OCI-LY3 (cell line): Measurements from ENCODE around the gene PLD3.

Experiments used
- H2AFZ ChIP-seq: fragments of 200-600, 300-600 bp; shearing (Covaris generic); 2 replicates; pipeline ENCODE4 v1.6.0; 2014; ENCODE audit warnings: antibody characterized with exemption, low read depth, low read length
- H3K27ac ChIP-seq: fragments of 200-600, 300-600 bp; sonication (generic); 2 replicates; pipeline ENCODE4 v1.5.1; 2014; ENCODE audit warnings: mild to moderate bottlenecking, low read length, moderate library complexity, mixed read lengths
- H3K27me3 ChIP-seq: fragments of 200-600, 300-600 bp; sonication (generic); 2 replicates; pipeline ENCODE4 v1.6.1; 2014; ENCODE audit warnings: low read depth, low read length, mixed read lengths
- H3K36me3 ChIP-seq: fragments of 200-600, 300-600 bp; sonication (generic); replicated peaks from 2 replicates; pipeline ENCODE3; 2014; ENCODE audit warnings: low read depth, low read length, mixed read lengths
- H3K4me1 ChIP-seq: fragments of 300-600, 200-600 bp; sonication (generic); 2 replicates; pipeline ENCODE4 v1.6.1; 2014; ENCODE audit warnings: low read length, mixed read lengths
- H3K4me2 ChIP-seq: fragments of 200-600, 300-600 bp; sonication (generic); 2 replicates; pipeline ENCODE4 v1.6.1; 2014; ENCODE audit warnings: low read length, mixed read lengths
- H3K4me3 ChIP-seq: fragments of 300-600, 200-600 bp; sonication (generic); 2 replicates; pipeline ENCODE4 v1.5.1; 2014; ENCODE audit warnings: antibody characterized with exemption, mild to moderate bottlenecking, low read length, moderate library complexity
- H3K79me2 ChIP-seq: fragments of 300-600, 200-600 bp; shearing (Covaris generic); 2 replicates; pipeline ENCODE4 v1.6.1; 2014; ENCODE audit warnings: mild to moderate bottlenecking, low read length, mixed read lengths
- H3K9ac ChIP-seq: fragments of 300-600, 200-600 bp; shearing (Covaris generic); 2 replicates; pipeline ENCODE4 v1.6.0; 2014; ENCODE audit warnings: mild to moderate bottlenecking, low read length, moderate library complexity
- H3K9me3 ChIP-seq: fragments of 200-600, 300-600 bp; shearing (Covaris generic); 2 replicates; pipeline ENCODE4 v1.6.1; 2014; ENCODE audit warnings: low read length, mixed read lengths; ENCODE audit not compliant: insufficient read depth
- H4K20me1 ChIP-seq: fragments of 200-600, 300-600 bp; sonication (generic); 2 replicates; pipeline ENCODE4 v1.6.1; 2016; ENCODE audit warnings: low read length, mixed read lengths; ENCODE audit not compliant: insufficient read depth
- EZH2phosphoT487 ChIP-seq: fragments of 200-600 bp; shearing (Covaris generic); IDR thresholded peaks from 2 replicates; pipeline ENCODE4 v1.6.1; 2018; ENCODE audit warnings: antibody characterized with exemption, mixed run types, low read depth
- TF ChIP-seq, protein P1 (sequence below): fragments of 200-600, 300-600 bp; sonication (generic); IDR thresholded peaks from 2 replicates; pipeline ENCODE4 v1.5.1; 2014; ENCODE audit warnings: antibody characterized with exemption, low read length, low read depth

Gene PLD3

DNA sequence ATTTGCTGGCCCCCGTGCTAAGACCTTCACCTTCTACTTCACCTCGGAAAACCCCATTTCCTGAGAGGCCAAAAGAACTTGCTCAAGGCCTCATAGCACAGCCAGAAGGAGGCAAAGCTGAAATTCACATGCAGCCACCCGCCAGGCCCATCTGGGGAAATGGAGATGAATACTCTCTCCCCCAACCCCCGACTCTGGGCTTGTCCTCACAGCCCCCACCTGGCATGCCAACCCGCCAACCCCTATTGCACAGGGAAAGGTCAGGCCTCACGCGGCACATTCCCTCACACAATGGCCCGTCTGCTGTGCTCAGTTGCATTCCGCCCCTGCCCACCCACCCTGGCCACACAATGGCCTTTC lies 61.5 kb downstream of the PLD3 start:
- H2AFZ ChIP-seq, result no peak overlapping the region
- TF ChIP-seq, protein P1, sequence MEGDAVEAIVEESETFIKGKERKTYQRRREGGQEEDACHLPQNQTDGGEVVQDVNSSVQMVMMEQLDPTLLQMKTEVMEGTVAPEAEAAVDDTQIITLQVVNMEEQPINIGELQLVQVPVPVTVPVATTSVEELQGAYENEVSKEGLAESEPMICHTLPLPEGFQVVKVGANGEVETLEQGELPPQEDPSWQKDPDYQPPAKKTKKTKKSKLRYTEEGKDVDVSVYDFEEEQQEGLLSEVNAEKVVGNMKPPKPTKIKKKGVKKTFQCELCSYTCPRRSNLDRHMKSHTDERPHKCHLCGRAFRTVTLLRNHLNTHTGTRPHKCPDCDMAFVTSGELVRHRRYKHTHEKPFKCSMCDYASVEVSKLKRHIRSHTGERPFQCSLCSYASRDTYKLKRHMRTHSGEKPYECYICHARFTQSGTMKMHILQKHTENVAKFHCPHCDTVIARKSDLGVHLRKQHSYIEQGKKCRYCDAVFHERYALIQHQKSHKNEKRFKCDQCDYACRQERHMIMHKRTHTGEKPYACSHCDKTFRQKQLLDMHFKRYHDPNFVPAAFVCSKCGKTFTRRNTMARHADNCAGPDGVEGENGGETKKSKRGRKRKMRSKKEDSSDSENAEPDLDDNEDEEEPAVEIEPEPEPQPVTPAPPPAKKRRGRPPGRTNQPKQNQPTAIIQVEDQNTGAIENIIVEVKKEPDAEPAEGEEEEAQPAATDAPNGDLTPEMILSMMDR, result no peak
- no peak for TF ChIP-seq EZH2phosphoT487
- no peak overlapping the region for H3K4me2 ChIP-seq
- no peaks in the 10 kb centered on the region; the same call in 1 of the 2 replicates for H3K27me3 ChIP-seq
- no peak overlapping the region for H3K4me3 ChIP-seq
- no peak overlapping the region for H3K9ac ChIP-seq
- no peaks in the 10 kb centered on the region for H4K20me1 ChIP-seq
- H3K79me2 ChIP-seq, result no peaks in the 10 kb centered on the region
- no peak overlapping the region for H3K27ac ChIP-seq
- peaks cover 4% of the 10 kb centered on the region; the same call in 1 of the 2 replicates for H3K4me1 ChIP-seq
- no peaks in the 10 kb centered on the region for H3K36me3 ChIP-seq
- H3K9me3 ChIP-seq, result no peaks in the 10 kb centered on the region

DNA sequence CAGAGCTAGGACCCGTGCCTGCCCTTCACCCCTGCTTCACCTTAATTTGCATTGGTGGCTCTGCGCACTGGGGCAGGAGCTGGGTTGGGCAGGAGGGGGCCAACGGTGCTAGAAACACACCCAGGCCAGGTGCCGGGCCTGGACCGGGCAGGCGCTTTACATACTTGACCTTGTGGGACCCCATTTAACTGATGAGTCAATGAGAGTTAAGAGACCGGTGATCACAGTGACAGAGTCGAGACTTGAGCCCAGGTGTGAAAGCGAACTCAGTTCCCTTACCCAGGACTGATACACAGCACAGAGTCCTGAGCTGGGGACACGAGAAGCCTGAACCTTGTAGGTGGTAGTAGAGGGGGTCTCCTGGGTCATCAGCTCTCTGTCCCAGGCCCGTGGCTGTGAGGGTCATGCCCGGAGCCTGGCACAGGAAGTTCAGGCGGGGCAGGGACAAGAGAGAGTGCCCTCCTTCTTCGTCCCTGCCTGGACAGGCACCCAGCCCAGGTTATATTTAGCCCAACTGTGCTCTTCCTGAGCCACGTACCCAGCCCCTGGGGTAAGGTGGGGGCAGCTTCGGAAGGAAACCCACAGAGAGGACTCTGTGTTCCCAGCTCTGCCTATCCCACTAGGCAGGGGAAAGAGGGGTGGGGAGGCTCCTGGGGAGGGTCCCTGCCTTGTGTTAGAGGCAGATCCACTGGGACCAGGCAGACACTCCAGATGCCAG lies 62.8 kb downstream of the PLD3 start:
- H3K4me2 ChIP-seq, result no peak overlapping the region
- no peaks in the 10 kb centered on the region for H4K20me1 ChIP-seq
- peaks cover 4% of the 10 kb centered on the region; the same call in 1 of the 2 replicates for H3K4me1 ChIP-seq
- H3K9me3 ChIP-seq, result no peaks in the 10 kb centered on the region
- no peaks in the 10 kb centered on the region for H3K36me3 ChIP-seq
- H2AFZ ChIP-seq, result 0 out of 2 replicates have a peak overlapping the region, but pooled peaks have one; percentile 48
- no peak overlapping the region for H3K4me3 ChIP-seq
- no peaks in the 10 kb centered on the region for H3K79me2 ChIP-seq
- TF ChIP-seq EZH2phosphoT487, result no peak
- TF ChIP-seq, protein P1, result no peak
- H3K27me3 ChIP-seq, result no peaks in the 10 kb centered on the region; the same call in 1 of the 2 replicates
- no peak overlapping the region for H3K9ac ChIP-seq
- no peak overlapping the region for H3K27ac ChIP-seq

DNA sequence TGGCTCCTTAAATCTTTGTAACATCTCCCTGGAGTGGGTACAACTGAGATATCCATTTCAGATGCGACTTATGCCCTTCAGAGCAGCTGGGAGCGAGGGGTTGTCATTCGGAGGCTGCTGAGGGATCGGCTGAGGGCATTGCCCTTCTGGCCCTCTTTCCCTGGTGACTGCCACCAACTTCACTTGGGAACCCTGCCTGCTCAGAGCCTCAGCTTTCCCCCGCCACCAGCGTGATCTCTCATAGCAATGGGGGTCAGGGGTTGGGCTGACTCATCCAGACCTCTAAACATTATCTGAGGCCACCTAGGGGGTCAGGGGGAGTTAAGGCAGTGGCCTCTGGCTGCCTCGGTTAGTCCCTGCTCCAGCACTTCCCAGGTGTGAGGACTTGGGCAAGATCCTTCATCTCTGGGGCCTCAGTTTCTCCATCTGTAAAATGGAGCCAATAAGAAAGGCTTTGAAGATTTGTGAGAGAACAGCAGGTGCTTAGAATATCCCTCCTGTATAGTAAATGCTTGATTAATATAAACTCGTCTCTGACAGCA lies 63.5 kb downstream of the PLD3 start:
- Histone ChIP-seq H3K79me2 (no peaks in the 10 kb centered on the region), H3K4me3 (no peak overlapping the region), H2AFZ (no peak overlapping the region), H3K27me3 (no peaks in the 10 kb centered on the region; the same call in 1 of the 2 replicates), H3K9ac (no peak overlapping the region), H3K4me2 (no peak overlapping the region), H4K20me1 (no peaks in the 10 kb centered on the region), H3K9me3 (no peaks in the 10 kb centered on the region), H3K36me3 (no peaks in the 10 kb centered on the region), H3K4me1 (peaks cover 4% of the 10 kb centered on the region; the same call in 1 of the 2 replicates), H3K27ac (no peak overlapping the region)
- no peak for TF ChIP-seq EZH2phosphoT487
- TF ChIP-seq, protein P1, result no peak

DNA sequence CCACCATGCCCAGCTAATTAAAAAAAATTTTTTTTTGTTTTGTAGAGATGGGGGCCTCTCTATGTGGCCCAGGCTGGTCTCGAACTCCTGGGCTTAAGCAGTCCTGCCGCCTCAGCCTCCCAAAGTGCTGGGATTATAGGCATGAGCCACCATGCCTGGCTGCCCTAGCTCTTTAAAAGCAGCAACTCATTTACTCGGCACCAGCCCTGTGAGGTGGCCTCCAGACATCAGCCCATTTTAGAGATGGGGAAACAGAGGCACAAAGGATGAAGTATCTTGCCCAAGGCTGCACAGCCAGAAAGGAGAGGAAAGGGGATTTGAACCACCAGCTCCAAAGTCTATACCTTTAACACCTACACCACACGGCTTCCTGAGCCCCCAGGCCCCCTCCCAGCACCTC lies 64.4 kb downstream of the PLD3 start:
- H3K4me2 ChIP-seq, result no peak overlapping the region
- no peak overlapping the region for H3K4me3 ChIP-seq
- no peaks in the 10 kb centered on the region for H3K36me3 ChIP-seq
- peaks cover 4% of the 10 kb centered on the region; the same call in 1 of the 2 replicates for H3K4me1 ChIP-seq
- no peak overlapping the region for H3K27ac ChIP-seq
- no peaks in the 10 kb centered on the region for H3K79me2 ChIP-seq
- no peaks in the 10 kb centered on the region for H3K9me3 ChIP-seq
- no peaks in the 10 kb centered on the region for H4K20me1 ChIP-seq
- TF ChIP-seq EZH2phosphoT487, result no peak
- TF ChIP-seq, protein P1, result no peak
- H3K9ac ChIP-seq, result no peak overlapping the region
- H3K27me3 ChIP-seq, result no peaks in the 10 kb centered on the region; the same call in 1 of the 2 replicates
- H2AFZ ChIP-seq, result no peak overlapping the region
